ENCODE results near the gene C1QTNF9.

Gene C1QTNF9

GRCh38 chr13:24288870-24289269 lies 20.5 kb upstream of the C1QTNF9 start:
- no peak for DNase-seq (ENCODE audit: low read depth)
- H3K4me3 ChIP-seq (ENCODE audit: low read depth, low read length): no peak overlapping the region
- TF ChIP-seq, protein P1, sequence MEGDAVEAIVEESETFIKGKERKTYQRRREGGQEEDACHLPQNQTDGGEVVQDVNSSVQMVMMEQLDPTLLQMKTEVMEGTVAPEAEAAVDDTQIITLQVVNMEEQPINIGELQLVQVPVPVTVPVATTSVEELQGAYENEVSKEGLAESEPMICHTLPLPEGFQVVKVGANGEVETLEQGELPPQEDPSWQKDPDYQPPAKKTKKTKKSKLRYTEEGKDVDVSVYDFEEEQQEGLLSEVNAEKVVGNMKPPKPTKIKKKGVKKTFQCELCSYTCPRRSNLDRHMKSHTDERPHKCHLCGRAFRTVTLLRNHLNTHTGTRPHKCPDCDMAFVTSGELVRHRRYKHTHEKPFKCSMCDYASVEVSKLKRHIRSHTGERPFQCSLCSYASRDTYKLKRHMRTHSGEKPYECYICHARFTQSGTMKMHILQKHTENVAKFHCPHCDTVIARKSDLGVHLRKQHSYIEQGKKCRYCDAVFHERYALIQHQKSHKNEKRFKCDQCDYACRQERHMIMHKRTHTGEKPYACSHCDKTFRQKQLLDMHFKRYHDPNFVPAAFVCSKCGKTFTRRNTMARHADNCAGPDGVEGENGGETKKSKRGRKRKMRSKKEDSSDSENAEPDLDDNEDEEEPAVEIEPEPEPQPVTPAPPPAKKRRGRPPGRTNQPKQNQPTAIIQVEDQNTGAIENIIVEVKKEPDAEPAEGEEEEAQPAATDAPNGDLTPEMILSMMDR (IDR thresholded peaks at IDR 0.05; ENCODE audit: control insufficient read depth, extremely low read depth, insufficient read depth): no peak

DNA sequence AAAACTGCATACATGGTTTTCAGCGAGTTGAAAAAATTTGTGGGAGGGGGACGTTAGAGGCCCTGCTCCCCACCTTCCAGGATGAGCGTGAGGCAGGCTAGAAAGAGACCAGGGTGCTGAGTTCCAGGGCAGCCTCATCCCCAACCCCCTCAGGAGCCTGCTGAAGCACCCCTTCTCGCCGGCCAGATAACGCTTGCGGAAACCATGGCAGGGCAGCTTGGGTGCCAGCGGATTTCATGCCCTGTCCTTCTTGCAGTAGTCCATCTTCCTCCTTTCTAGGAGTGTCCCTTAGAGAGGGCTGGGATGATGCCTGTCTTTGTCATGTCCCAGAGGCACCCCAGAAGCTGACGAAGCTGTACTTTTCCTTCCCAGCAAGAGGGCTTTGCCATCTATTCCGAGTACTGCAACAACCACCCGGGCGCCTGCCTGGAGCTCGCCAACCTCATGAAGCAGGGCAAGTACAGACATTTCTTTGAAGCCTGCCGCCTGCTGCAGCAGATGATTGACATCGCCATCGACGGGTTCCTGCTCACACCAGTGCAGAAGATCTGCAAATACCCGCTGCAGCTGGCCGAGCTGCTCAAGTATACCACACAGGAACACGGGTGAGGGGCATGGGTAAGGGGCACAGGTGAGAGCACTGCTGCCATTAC lies 19.0 kb upstream of the C1QTNF9 start:
- TF ChIP-seq, protein P1 (IDR thresholded peaks at IDR 0.05; ENCODE audit: control insufficient read depth, extremely low read depth, insufficient read depth): no peak
- DNase-seq (ENCODE audit: low read depth): no peak
- no peak overlapping the region for H3K4me3 ChIP-seq (ENCODE audit: low read depth, low read length)

DNA sequence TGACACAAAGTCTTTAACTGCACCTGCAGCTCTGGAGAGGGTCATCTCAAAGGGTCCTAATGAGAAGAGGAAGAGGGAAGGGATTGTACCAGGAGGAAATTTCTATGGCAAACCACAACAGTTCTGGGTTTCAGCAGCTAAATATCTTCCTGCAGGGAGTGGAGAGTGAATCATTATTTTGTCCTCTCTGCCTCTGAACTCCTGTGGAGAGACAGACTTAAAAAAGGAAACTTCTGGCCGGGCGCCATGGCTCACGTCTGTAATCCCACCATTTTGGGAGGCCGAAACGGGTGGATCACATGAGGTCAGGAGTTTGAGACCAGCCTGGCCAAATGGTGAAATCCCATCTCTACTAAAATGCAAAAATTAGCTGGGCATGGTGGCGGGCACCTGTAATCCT lies 16.9 kb upstream of the C1QTNF9 start:
- TF ChIP-seq, protein P1 (IDR thresholded peaks at IDR 0.05; ENCODE audit: control insufficient read depth, extremely low read depth, insufficient read depth): no peak
- H3K4me3 ChIP-seq (ENCODE audit: low read depth, low read length): no peak overlapping the region
- DNase-seq (ENCODE audit: low read depth): no peak

DNA sequence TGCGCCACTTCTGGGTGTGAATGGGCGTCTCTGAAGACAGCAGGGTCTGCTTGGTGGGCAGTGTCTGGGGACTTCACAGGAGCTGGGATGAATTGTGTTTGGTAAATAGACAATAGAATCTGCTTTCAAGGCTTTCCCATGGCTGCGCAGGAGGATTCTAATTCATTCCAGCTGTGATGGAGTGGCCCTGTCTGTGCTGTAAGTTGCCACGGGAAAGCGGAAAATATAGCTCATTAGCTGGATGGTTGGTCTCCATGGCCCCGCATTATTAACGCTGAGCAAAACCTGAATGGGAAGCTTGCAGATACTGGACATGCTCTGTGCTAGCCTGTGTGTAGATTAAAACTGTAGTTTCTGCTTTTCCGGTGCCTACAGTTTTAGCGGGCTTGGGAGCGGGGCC lies 15.6 kb upstream of the C1QTNF9 start:
- no peak for DNase-seq (ENCODE audit: low read depth)
- H3K4me3 ChIP-seq (ENCODE audit: low read depth, low read length): no peak overlapping the region
- TF ChIP-seq, protein P1 (IDR thresholded peaks at IDR 0.05; ENCODE audit: control insufficient read depth, extremely low read depth, insufficient read depth): no peak

DNA sequence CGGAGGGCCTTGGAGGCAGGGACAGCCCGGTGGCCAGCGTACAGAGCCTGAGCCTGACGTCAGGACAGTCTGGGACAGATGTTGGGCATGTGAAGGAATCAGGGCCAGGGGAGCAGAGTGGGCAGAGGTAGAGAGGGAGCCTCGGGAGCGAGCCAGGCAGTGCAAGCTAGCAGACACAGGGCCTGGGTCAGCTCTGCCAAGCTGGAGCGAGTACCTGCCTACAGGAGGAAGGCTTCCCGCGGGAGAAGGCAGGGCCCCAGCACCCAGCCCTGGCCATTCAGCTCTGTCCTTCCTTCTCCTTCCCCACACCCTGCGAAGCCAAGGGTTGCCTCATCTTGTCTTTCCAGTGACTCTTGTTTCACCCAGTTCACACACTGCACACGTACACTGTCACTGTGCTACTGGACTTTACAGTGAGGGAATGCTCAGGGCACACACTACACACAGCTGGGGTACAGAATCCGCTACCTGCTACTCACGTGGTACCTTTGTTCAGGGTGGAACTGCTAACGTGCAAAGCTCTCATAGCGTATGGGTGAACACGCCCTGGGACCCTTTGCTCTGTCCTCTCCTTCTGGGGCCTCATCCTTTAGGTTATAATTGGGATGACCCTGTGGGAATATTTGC lies 9.8 kb upstream of the C1QTNF9 start:
- TF ChIP-seq, protein P1 (IDR thresholded peaks at IDR 0.05; ENCODE audit: control insufficient read depth, extremely low read depth, insufficient read depth): no peak
- no peak for DNase-seq (ENCODE audit: low read depth)
- H3K4me3 ChIP-seq (ENCODE audit: low read depth, low read length): no peak overlapping the region

DNA sequence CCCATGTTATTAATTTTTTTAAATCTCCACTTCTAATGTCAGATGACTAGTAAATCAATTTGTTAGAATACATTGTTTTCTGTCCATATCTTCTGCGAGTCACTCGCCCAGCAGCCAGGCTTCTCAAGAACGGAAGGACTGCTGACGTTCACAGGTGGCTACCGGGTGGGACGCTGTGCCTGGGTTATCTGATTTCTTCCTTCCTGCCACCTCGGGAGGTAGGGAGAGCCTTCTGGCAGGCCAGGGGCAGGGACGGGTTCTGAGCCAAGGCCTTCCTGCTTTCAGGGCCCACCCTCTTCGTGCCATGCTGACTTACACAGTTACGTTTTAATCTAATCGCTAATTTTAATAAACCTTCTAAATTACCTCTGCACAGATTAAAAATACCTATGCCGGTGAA lies 7.9 kb upstream of the C1QTNF9 start:
- no peak for DNase-seq (ENCODE audit: low read depth)
- TF ChIP-seq, protein P1 (IDR thresholded peaks at IDR 0.05; ENCODE audit: control insufficient read depth, extremely low read depth, insufficient read depth): no peak
- no peak overlapping the region for H3K4me3 ChIP-seq (ENCODE audit: low read depth, low read length)

DNA sequence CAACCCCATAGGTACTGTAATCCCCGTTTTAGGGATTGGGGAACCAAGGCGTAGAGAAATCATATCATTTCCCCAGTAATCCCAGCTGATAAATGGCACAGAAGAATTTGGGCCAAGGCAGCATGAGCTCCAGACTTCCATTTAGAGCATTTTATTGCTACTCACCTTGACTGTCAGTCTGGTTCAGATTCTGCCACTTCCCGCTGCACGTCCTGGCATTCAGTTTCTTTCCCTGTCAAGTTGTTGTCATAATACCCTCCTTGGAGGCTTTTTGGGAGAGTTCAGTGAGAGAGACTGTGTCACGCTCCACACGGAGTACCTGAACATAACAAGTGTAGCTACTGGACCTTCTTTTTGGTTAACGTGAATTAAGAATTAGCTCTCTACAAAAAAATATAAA lies 7.5 kb upstream of the C1QTNF9 start:
- DNase-seq (ENCODE audit: low read depth): no peak
- TF ChIP-seq, protein P1 (IDR thresholded peaks at IDR 0.05; ENCODE audit: control insufficient read depth, extremely low read depth, insufficient read depth): no peak
- no peak overlapping the region for H3K4me3 ChIP-seq (ENCODE audit: low read depth, low read length)
